H1 (cell line): ENCODE results near the gene EML5. TPM values are rescaled to one million over a fixed set of nuclear protein-coding genes. Genes with fewer than 3 reads are reported as not detected.

Source experiments
- CTCF ChIA-PET: fragments of 300-600 bp; sonication (Branson Sonifier 250); formaldehyde crosslinking; loops from one replicate; lab custom pipeline; 2021; ENCODE audit not compliant: partially characterized antibody; lab: Charles Lee
- POLR2A ChIA-PET: fragments of 300-600 bp; sonication (Branson Sonifier 250); formaldehyde crosslinking; loops from one replicate; lab custom pipeline; 2021; ENCODE audit warnings: inconsistent platforms; ENCODE audit not compliant: partially characterized antibody; lab: Charles Lee
- DNase-seq, 2 experiments: peaks; one replicate each; pipeline versions ENCODE4 v3.0.0 to v3.0.0-alpha.2; 2010 to 2022; ENCODE audit warnings: low spot score in 2 of 2, low read depth in 1 of 2, mixed read lengths in 1 of 2
- FAIRE-seq: peaks from 2 replicates; lab custom pipeline; 2011; peaks lifted over from hg19 to GRCh38; lab: Jason Lieb, UNC
- H2AFZ ChIP-seq: 2 replicates; pipeline ENCODE4 v1.8.1; 2012; ENCODE audit warnings: low read length, inconsistent platforms
- H2AK5ac ChIP-seq: 2 replicates; pipeline ENCODE4 v1.6.1; 2013; ENCODE audit warnings: low read depth, low read length
- H2BK120ac ChIP-seq: replicated peaks from 2 replicates; pipeline ENCODE3; 2013; ENCODE audit warnings: low read depth, low read length, inconsistent platforms
- H2BK12ac ChIP-seq: 2 replicates; pipeline ENCODE4 v1.6.1; 2013; ENCODE audit warnings: low read depth, low read length
- H2BK15ac ChIP-seq: 2 replicates; pipeline ENCODE4 v1.6.1; 2013; ENCODE audit warnings: low read length
- H2BK20ac ChIP-seq: 2 replicates; pipeline ENCODE4 v1.6.1; 2013; ENCODE audit warnings: low read length
- H2BK5ac ChIP-seq: 2 replicates; pipeline ENCODE4 v1.6.1; 2013; ENCODE audit warnings: low read depth, low read length
- H3K14ac ChIP-seq: 2 replicates; pipeline ENCODE4 v1.6.1; 2013; ENCODE audit warnings: inconsistent platforms; ENCODE audit not compliant: insufficient read length
- H3K18ac ChIP-seq: 2 replicates; pipeline ENCODE4 v1.6.1; 2013; ENCODE audit warnings: low read length; ENCODE audit errors: extremely low read depth
- H3K23ac ChIP-seq: 2 replicates; pipeline ENCODE4 v1.6.1; 2013; ENCODE audit warnings: inconsistent platforms; ENCODE audit not compliant: insufficient read length
- H3K23me2 ChIP-seq: 2 replicates; pipeline ENCODE4 v1.6.1; 2013; ENCODE audit warnings: low read depth, low read length
- H3K27ac ChIP-seq: 2 replicates; pipeline ENCODE4 v1.6.1; 2011; ENCODE audit warnings: low read depth, low read length, inconsistent platforms
- H3K27me3 ChIP-seq, 4 experiments: replicated peaks in 1 of 4; 1 replicate in 1 of 4; 2 replicates in 3 of 4; pipeline versions ENCODE4 v1.6.1 to v1.8.1; 2011 to 2013; ENCODE audit warnings: low read length in 3 of 4, mild to moderate bottlenecking in 3 of 4, inconsistent platforms in 2 of 4, mixed read lengths in 2 of 4, moderate library complexity in 1 of 4; ENCODE audit not compliant: control insufficient read depth in 3 of 4, insufficient read depth in 3 of 4; ENCODE audit errors: extremely low read depth in 1 of 4
- H3K36me3 ChIP-seq, 4 experiments: 2 replicates each; pipeline versions ENCODE4 v1.6.1 to v1.8.1; 2011 to 2013; ENCODE audit warnings: mild to moderate bottlenecking in 4 of 4, low read length in 3 of 4, moderate library complexity in 2 of 4, control low read depth in 1 of 4, inconsistent platforms in 1 of 4; ENCODE audit not compliant: insufficient read depth in 4 of 4, control insufficient read depth in 2 of 4
- H3K4ac ChIP-seq: replicated peaks from 2 replicates; pipeline ENCODE3; 2013; ENCODE audit warnings: low read length, low read depth, mixed read lengths, inconsistent platforms; ENCODE audit not compliant: insufficient read length
- H3K4me1 ChIP-seq, 4 experiments: replicated peaks in 1 of 4; 1 replicate in 1 of 4; 2 replicates in 3 of 4; pipeline versions ENCODE4 v1.6.1 to v1.8.1; 2011 to 2013; ENCODE audit warnings: low read length in 3 of 4, inconsistent platforms in 2 of 4, mixed read lengths in 1 of 4; ENCODE audit not compliant: insufficient read depth in 4 of 4, control insufficient read depth in 3 of 4
- H3K4me2 ChIP-seq, 2 experiments: 2 replicates each; pipeline versions ENCODE4 v1.6.1 to v1.8.1; 2011 to 2013; ENCODE audit warnings: low read depth in 2 of 2, low read length in 2 of 2, control low read depth in 1 of 2, inconsistent platforms in 1 of 2, mild to moderate bottlenecking in 1 of 2; ENCODE audit not compliant: insufficient read depth in 1 of 2
- H3K4me3 ChIP-seq, 4 experiments: fragments of 200-600, 300-600 bp in 1 of 4; sonication (generic), shearing (Covaris generic), sonication (Bioruptor Twin) in 1 of 4; 2 replicates each; pipeline versions ENCODE4 v1.5.1 to v1.8.1; 2011 to 2016; ENCODE audit warnings: low read length in 4 of 4, low read depth in 3 of 4, control low read depth in 2 of 4, inconsistent platforms in 2 of 4, mild to moderate bottlenecking in 2 of 4, mixed read lengths in 1 of 4, moderate library complexity in 1 of 4; ENCODE audit not compliant: insufficient read depth in 2 of 4; ENCODE audit errors: extremely low read depth in 1 of 4
- H3K56ac ChIP-seq: replicated peaks from 2 replicates; pipeline ENCODE3; 2013; ENCODE audit warnings: low read depth, mild to moderate bottlenecking, mixed read lengths, low read length, inconsistent platforms; ENCODE audit not compliant: insufficient read length
- H3K79me1 ChIP-seq: 2 replicates; pipeline ENCODE4 v1.6.1; 2013; ENCODE audit warnings: low read depth, low read length, control low read depth
- H3K79me2 ChIP-seq, 2 experiments: 2 replicates each; pipeline versions ENCODE4 v1.6.1 to v1.8.1; 2012 to 2013; ENCODE audit warnings: low read length in 2 of 2, mild to moderate bottlenecking in 2 of 2, inconsistent platforms in 1 of 2; ENCODE audit not compliant: insufficient read depth in 2 of 2, control insufficient read depth in 1 of 2
- H3K9ac ChIP-seq, 4 experiments: replicated peaks in 1 of 4; 1 replicate in 1 of 4; 2 replicates in 3 of 4; pipeline versions ENCODE4 v1.6.1 to v1.8.1; 2011 to 2013; ENCODE audit warnings: low read depth in 3 of 4, low read length in 3 of 4, control low read depth in 2 of 4, mild to moderate bottlenecking in 2 of 4, moderate library complexity in 2 of 4, inconsistent platforms in 1 of 4; ENCODE audit errors: extremely low read depth in 1 of 4
- H3K9me3 ChIP-seq, 2 experiments: 2 replicates each; pipeline versions ENCODE4 v1.6.1 to v1.8.1; 2012 to 2013; ENCODE audit warnings: mild to moderate bottlenecking in 2 of 2, moderate library complexity in 2 of 2, control low read depth in 1 of 2, inconsistent platforms in 1 of 2, low read depth in 1 of 2, low read length in 1 of 2, mixed read lengths in 1 of 2; ENCODE audit not compliant: insufficient read depth in 2 of 2
- H4K20me1 ChIP-seq, 2 experiments: replicated peaks in 1 of 2; 2 replicates each; pipeline versions ENCODE3 to v1.8.1; 2011 to 2013; ENCODE audit warnings: inconsistent platforms in 2 of 2, low read length in 2 of 2, mild to moderate bottlenecking in 1 of 2; ENCODE audit not compliant: insufficient read depth in 2 of 2, control insufficient read depth in 1 of 2
- H4K5ac ChIP-seq: 2 replicates; pipeline ENCODE4 v1.6.1; 2013; ENCODE audit warnings: low read length, low read depth, mixed read lengths, inconsistent platforms; ENCODE audit not compliant: insufficient read length
- H4K8ac ChIP-seq: 2 replicates; pipeline ENCODE4 v1.8.0; 2013; ENCODE audit warnings: mild to moderate bottlenecking, moderate library complexity, low read length, inconsistent platforms; ENCODE audit not compliant: insufficient read depth; ENCODE audit errors: extremely low read depth
- H4K91ac ChIP-seq: replicated peaks from 2 replicates; pipeline ENCODE3; 2013; ENCODE audit warnings: low read length, mixed read lengths, inconsistent platforms; ENCODE audit not compliant: insufficient read length
- ASH2L ChIP-seq: fragments of 200-600, 300-600 bp; sonication (generic); IDR thresholded peaks from one replicate; pipeline ENCODE4 v1.7.1; 2017; ENCODE audit warnings: low read length
- BCL11A ChIP-seq, 2 experiments: IDR thresholded peaks; one replicate each; pipeline ENCODE4 v1.6.1; 2011; ENCODE audit warnings: low read depth in 2 of 2, low read length in 2 of 2, mild to moderate bottlenecking in 2 of 2
- CBX8 ChIP-seq: fragments of 300-800, 300-1000 bp; sonication (generic); IDR thresholded peaks from 2 replicates; pipeline ENCODE4 v1.7.1; 2016; ENCODE audit warnings: low read depth, low read length, borderline replicate concordance
- CHD1 ChIP-seq: IDR thresholded peaks from 2 replicates; pipeline ENCODE4 v1.6.1; 2012; ENCODE audit warnings: low read depth, low read length, improper control_type of control experiment
- EGR1 ChIP-seq: IDR thresholded peaks from 2 replicates; pipeline ENCODE4 v1.6.1; 2011; ENCODE audit warnings: low read depth, low read length, borderline replicate concordance
- EP300 ChIP-seq, 2 experiments: IDR thresholded peaks; 1 replicate in 1 of 2; 2 replicates in 1 of 2; pipeline ENCODE4 v1.6.1; 2011 to 2012; ENCODE audit warnings: low read depth in 2 of 2, low read length in 2 of 2, mild to moderate bottlenecking in 2 of 2, borderline replicate concordance in 1 of 2, inconsistent platforms in 1 of 2, moderate library complexity in 1 of 2
- HDAC2 ChIP-seq, 2 experiments: fragments of 300-600 bp in 1 of 2; sonication (generic) in 1 of 2; IDR thresholded peaks; 2 replicates each; pipeline ENCODE4 v1.6.1; 2011 to 2012; ENCODE audit warnings: low read depth in 2 of 2, low read length in 2 of 2, mild to moderate bottlenecking in 2 of 2, moderate library complexity in 2 of 2, borderline replicate concordance in 1 of 2, inconsistent platforms in 1 of 2
- POLR2AphosphoS5 ChIP-seq: IDR thresholded peaks from 2 replicates; pipeline ENCODE4 v1.6.1; 2011; ENCODE audit warnings: low read depth, low read length
- RBBP5 ChIP-seq: IDR thresholded peaks from 2 replicates; pipeline ENCODE4 v1.7.1; 2012; ENCODE audit warnings: low read depth, mild to moderate bottlenecking, inconsistent platforms, low read length, moderate library complexity, borderline replicate concordance
- RXRA ChIP-seq: IDR thresholded peaks from 2 replicates; pipeline ENCODE4 v1.6.1; 2011; ENCODE audit warnings: low read depth, mild to moderate bottlenecking, low read length, moderate library complexity; ENCODE audit not compliant: insufficient read depth
- SRF ChIP-seq: IDR thresholded peaks from 2 replicates; pipeline ENCODE4 v1.6.1; 2011; ENCODE audit warnings: mild to moderate bottlenecking, low read depth, low read length, moderate library complexity
- TCF12 ChIP-seq: IDR thresholded peaks from 2 replicates; pipeline ENCODE4 v1.6.1; 2011; ENCODE audit warnings: low read depth, mild to moderate bottlenecking, low read length
- YY1 ChIP-seq: IDR thresholded peaks from 2 replicates; pipeline ENCODE4 v1.6.1; 2011; ENCODE audit warnings: low read depth, mild to moderate bottlenecking, low read length
- WGBS, 2 experiments: shearing (Covaris generic) in 1 of 2; methylation state at CpG; one replicate each; pipeline versions ENCODE4 v1.1.6 to v1.1.7; 2013 to 2015; ENCODE audit warnings: low lambda C conversion rate in 2 of 2, mixed read lengths in 2 of 2, inconsistent platforms in 1 of 2, low coverage in 1 of 2, missing lambda C conversion rate in 1 of 2; ENCODE audit not compliant: insufficient replicate concordance in 2 of 2, insufficient coverage in 1 of 2, insufficient read length in 1 of 2; ENCODE audit errors: extremely low coverage in 1 of 2, missing lambda C conversion rate in 1 of 2; 5-methylcytosine and 5-hydroxymethylcytosine counted together
- polyA plus RNA-seq, 7 experiments: library from polyadenylated mRNA; depleted of rRNA in 3 of 7; stranded (reverse) in 5 of 7; unstranded in 2 of 7; fragments of >200 nt in 5 of 7; fragments of 200-250 nt in 2 of 7; gene quantifications; 1 replicate in 5 of 7; 2 replicates in 1 of 7; 4 replicates in 1 of 7; pipeline versions ENCODE4 v1.2.1 to v1.2.3, GENCODE V29; 2011 to 2013; ENCODE audit warnings: missing spikeins in 2 of 7, mixed read lengths in 2 of 7
- total RNA-seq: library from RNA; stranded (reverse); fragmentation: NEBNext Ultra II Directional; extraction: Animal tissue kit (Norgen Biotek cat#: 25700); gene quantifications from 2 replicates; pipeline ENCODE4 v1.2.1, GENCODE V29; 2021

Gene EML5
- total and polyA plus RNA-seq, 2 of the 8 experiments (the other 6 are each of a cell fraction or from before 2014, with no cell fraction given), result 0.39 to 0.88 TPM

GRCh38 chr14:88597601-88598000 is 195.2 kb downstream of the EML5 start:
- no peak overlapping the region for H3K4me2 ChIP-seq
- H3K79me1 ChIP-seq, result no peaks in the 10 kb centered on the region; the same call in 1 of the 2 replicates
- H2BK12ac ChIP-seq, result no peak overlapping the region
- no peak overlapping the region for H3K9ac ChIP-seq
- no peak overlapping the region for H4K5ac ChIP-seq
- no peaks in the 10 kb centered on the region for H3K27me3 ChIP-seq
- ChIA-PET CTCF (no interaction called here), POLR2A (interaction anchor here (1.7 kb wide), 1 partner anchor 10 kb away, joined by 11 read pairs; no protein-coding TSS in a partner anchor)
- no peak overlapping the region for H2BK5ac ChIP-seq
- no peaks in the 10 kb centered on the region for H3K4me1 ChIP-seq
- H4K8ac ChIP-seq, result no peak overlapping the region
- H3K79me2 ChIP-seq, result no peaks in the 10 kb centered on the region
- H3K14ac ChIP-seq, result no peak overlapping the region
- no peak overlapping the region for H3K4ac ChIP-seq
- H3K9me3 ChIP-seq, result no peaks in the 10 kb centered on the region
- FAIRE-seq (no peak), DNase-seq (no peak)
- no peak overlapping the region for H2BK20ac ChIP-seq
- H3K23me2 ChIP-seq, result no peaks in the 10 kb centered on the region
- no peak overlapping the region for H3K23ac ChIP-seq
- 94% methylated on average over 4 of the region's 4 CpGs; no CpG with 5 or more reads in 1 of the 2 experiments for WGBS, 2 experiments
- no peak overlapping the region for H2AK5ac ChIP-seq
- H4K91ac ChIP-seq, result no peak overlapping the region
- H2BK120ac ChIP-seq, result no peak overlapping the region
- no peak overlapping the region for H2BK15ac ChIP-seq
- peaks cover 0 to 2% of the 10 kb centered on the region in 2 experiments for H4K20me1 ChIP-seq
- H2AFZ ChIP-seq, result no peak overlapping the region
- no peak overlapping the region for H3K18ac ChIP-seq
- no peak overlapping the region for H3K4me3 ChIP-seq
- H3K36me3 ChIP-seq, result peaks cover 16 to 81% (median 50%) of the 10 kb centered on the region in 4 experiments
- no peak overlapping the region for H3K27ac ChIP-seq
- no peak overlapping the region for H3K56ac ChIP-seq
- TF ChIP-seq EP300 (IDR thresholded peaks at IDR 0.05; ENCODE audit: borderline replicate concordance in 1 of 2, low read depth in 2 of 2, low read length in 2 of 2) (no peak), RBBP5 (no peak), HDAC2 (IDR thresholded peaks at IDR 0.05; ENCODE audit: borderline replicate concordance in 1 of 2, low read depth in 2 of 2, low read length in 2 of 2) (no peak), RXRA (no peak), SRF (no peak), EGR1 (no peak), TCF12 (no peak), POLR2AphosphoS5 (no peak), BCL11A (IDR thresholded peaks at IDR 0.05; ENCODE audit: low read depth in 2 of 2, low read length in 2 of 2) (no peak), YY1 (no peak), CHD1 (no peak), ASH2L (no peak), CBX8 (no peak)
